ENCODE results near the gene ANKRD40. TPM values are rescaled to one million over a fixed set of nuclear protein-coding genes. Genes with fewer than 3 reads are reported as not detected.

The ANKRD40 gene
- total and polyA plus RNA-seq, 2 donors (not counting 1 experiment from before 2014, with no cell fraction given): 13.7 to 35.3 TPM

GRCh38 chr17:50663812-50664374 is 43.8 kb downstream of the ANKRD40 start:
- H3K9ac ChIP-seq (ENCODE audit: low read length): no peak overlapping the region
- no peaks in the 10 kb centered on the region for H3K79me2 ChIP-seq (ENCODE audit: control insufficient read depth, insufficient read depth, low read length)
- no peak overlapping the region for H3K4me2 ChIP-seq (replicated peaks; ENCODE audit: low read depth, low read length, poor library complexity, severe bottlenecking)
- no peak for ATAC-seq (ENCODE audit: low read depth)
- DNase-seq: no peak
- Mint-ChIP-seq H3K27ac (no peak overlapping the region), H3K4me3 (no peak overlapping the region), H3K27me3 (peaks cover 18% of the 10 kb centered on the region), H3K4me1 (no peaks in the 10 kb centered on the region), H3K9me3 (ENCODE audit: insufficient read depth) (no peaks in the 10 kb centered on the region)
- TF ChIP-seq EZH2 (IDR thresholded peaks at IDR 0.05; ENCODE audit: borderline replicate concordance, insufficient read depth, low read depth, low read length, poor library complexity, severe bottlenecking) (no peak), CTCF (IDR thresholded peaks at IDR 0.05) (no peak)
- no peaks in the 10 kb centered on the region for H3K4me1 ChIP-seq (ENCODE audit: control insufficient read depth in 2 of 2, insufficient read depth in 2 of 2, low read length in 2 of 2)
- no peaks in the 10 kb centered on the region for H4K20me1 ChIP-seq (ENCODE audit: control insufficient read depth, insufficient read depth, low read length, poor library complexity, severe bottlenecking)
- no peaks in the 10 kb centered on the region for H3K27me3 ChIP-seq (replicated peaks in 1 of 4; ENCODE audit: control extremely low read depth in 1 of 4, control insufficient read depth in 3 of 4, insufficient read depth in 4 of 4, low read length in 3 of 4)
- WGBS (ENCODE audit: insufficient coverage): 84% methylated on average over 7 of the region's 10 CpGs
- no peak overlapping the region for H3K4me3 ChIP-seq (ENCODE audit: control extremely low read depth in 1 of 5, extremely low read depth in 1 of 5, insufficient read depth in 1 of 5, low read depth in 2 of 5, low read length in 4 of 5)
- no peak overlapping the region for H3K27ac ChIP-seq (ENCODE audit: low read length in 2 of 2)
- intact Hi-C loops (cut with micrococcal nuclease): no loop called here
- no peaks in the 10 kb centered on the region for H3K9me3 ChIP-seq (ENCODE audit: control extremely low read depth in 1 of 3, control insufficient read depth in 2 of 3, insufficient read depth in 1 of 3, low read length in 2 of 3)
- H3K36me3 ChIP-seq (replicated peaks in 1 of 2; ENCODE audit: control extremely low read depth in 1 of 2, control insufficient read depth in 1 of 2, extremely low read depth in 1 of 2, insufficient read depth in 2 of 2, low read length in 1 of 2): no peaks in the 10 kb centered on the region
- POLR2A ChIA-PET: no interaction called here
- no peak overlapping the region for H2AFZ ChIP-seq (ENCODE audit: insufficient read depth, low read depth, low read length, poor library complexity, severe bottlenecking)
- CTCF ChIA-PET: no interaction called here

GRCh38 chr17:50662632-50663225 is 45.0 kb downstream of the ANKRD40 start:
- DNase-seq (no peak), ATAC-seq (ENCODE audit: low read depth) (no peak)
- H3K27me3 ChIP-seq (replicated peaks in 1 of 4; ENCODE audit: control extremely low read depth in 1 of 4, control insufficient read depth in 3 of 4, insufficient read depth in 4 of 4, low read length in 3 of 4): peaks cover 0 to 4% (median 0%) of the 10 kb centered on the region in 4 experiments
- no peak overlapping the region for H2AFZ ChIP-seq (ENCODE audit: insufficient read depth, low read depth, low read length, poor library complexity, severe bottlenecking)
- ChIA-PET POLR2A (no interaction called here), CTCF (no interaction called here)
- intact Hi-C loops (cut with micrococcal nuclease): no loop called here
- 90% methylated on average over 8 of the region's 9 CpGs for WGBS (ENCODE audit: insufficient coverage)
- H3K4me3 ChIP-seq (ENCODE audit: control extremely low read depth in 1 of 5, extremely low read depth in 1 of 5, insufficient read depth in 1 of 5, low read depth in 2 of 5, low read length in 4 of 5): no peak overlapping the region
- no peaks in the 10 kb centered on the region for H3K4me1 ChIP-seq (ENCODE audit: control insufficient read depth in 2 of 2, insufficient read depth in 2 of 2, low read length in 2 of 2)
- no peaks in the 10 kb centered on the region for H3K36me3 ChIP-seq (replicated peaks in 1 of 2; ENCODE audit: control extremely low read depth in 1 of 2, control insufficient read depth in 1 of 2, extremely low read depth in 1 of 2, insufficient read depth in 2 of 2, low read length in 1 of 2)
- no peaks in the 10 kb centered on the region for H3K9me3 Mint-ChIP-seq (ENCODE audit: insufficient read depth)
- H3K4me2 ChIP-seq (replicated peaks; ENCODE audit: low read depth, low read length, poor library complexity, severe bottlenecking): no peak overlapping the region
- peaks cover 18% of the 10 kb centered on the region for H3K27me3 Mint-ChIP-seq
- H3K4me1 Mint-ChIP-seq: no peaks in the 10 kb centered on the region
- no peaks in the 10 kb centered on the region for H3K79me2 ChIP-seq (ENCODE audit: control insufficient read depth, insufficient read depth, low read length)
- H3K27ac ChIP-seq (ENCODE audit: low read length in 2 of 2): no peak overlapping the region
- H3K9me3 ChIP-seq (ENCODE audit: control extremely low read depth in 1 of 3, control insufficient read depth in 2 of 3, insufficient read depth in 1 of 3, low read length in 2 of 3): no peaks in the 10 kb centered on the region
- no peaks in the 10 kb centered on the region for H4K20me1 ChIP-seq (ENCODE audit: control insufficient read depth, insufficient read depth, low read length, poor library complexity, severe bottlenecking)
- H3K9ac ChIP-seq (ENCODE audit: low read length): no peak overlapping the region
- TF ChIP-seq EZH2 (IDR thresholded peaks at IDR 0.05; ENCODE audit: borderline replicate concordance, insufficient read depth, low read depth, low read length, poor library complexity, severe bottlenecking) (no peak), CTCF (IDR thresholded peaks at IDR 0.05) (no peak)
- H3K27ac Mint-ChIP-seq: no peak overlapping the region
- no peak overlapping the region for H3K4me3 Mint-ChIP-seq

Measured in B cell (primary cell).